HCT116 (cell line): ENCODE measurements around the gene ST3GAL3. TPM values are rescaled to one million over a fixed set of nuclear protein-coding genes. Genes with fewer than 3 reads are reported as not detected.

Source experiments
- ATAC-seq: fragments of 200-7000 bp; cut with Tn5 transposase; 2 replicates; pipeline ENCODE4 v1.9.1; 2020; ENCODE audit warnings: mild to moderate bottlenecking, moderate library complexity
- BruUV-seq: library from RNA; stranded (reverse); fragments of 400-500 nt; replicated peaks from 2 replicates; lab custom pipeline; 2021; lab: Mats Ljungman, UMichigan
- CTCF ChIA-PET: fragments of 300-600 bp; sonication (Branson Sonifier 250); formaldehyde crosslinking; loops from one replicate; lab custom pipeline; 2021; ENCODE audit warnings: antibody characterized with exemption; lab: Charles Lee
- POLR2A ChIA-PET: fragments of 300-600, 350-600 bp; sonication (Branson Sonifier 250); formaldehyde crosslinking; loops from one replicate; lab custom pipeline; 2021; ENCODE audit warnings: antibody characterized with exemption; lab: Charles Lee
- RAD21 ChIA-PET, 2 experiments: fragments of 300-600 bp; sonication (Branson Sonifier 250); formaldehyde crosslinking; loops; one replicate each; lab custom pipeline; 2023; ENCODE audit warnings: low total read pairs in 2 of 2; ENCODE audit not compliant: uncharacterized antibody in 2 of 2, unreplicated experiment in 2 of 2, low non-redundant PET in 1 of 2; lab: Charles Lee
- DNase-seq: peaks from one replicate; pipeline ENCODE4 v3.0.0-alpha.2; 2010; ENCODE audit warnings: low read depth, low spot score
- H2AFZ ChIP-seq: fragments of 200-600 bp; shearing (Covaris generic), sonication (generic); 2 replicates; pipeline ENCODE4 v1.6.1; 2017; ENCODE audit warnings: low read depth, mixed run types, mixed read lengths, antibody characterized with exemption, low read length; ENCODE audit not compliant: poor library complexity, severe bottlenecking
- H3K27ac ChIP-seq: 2 replicates; pipeline ENCODE4 v1.5.1; 2012; ENCODE audit warnings: low read depth, low read length
- H3K27me3 ChIP-seq: fragments of 200-600 bp; sonication (generic); 2 replicates; pipeline ENCODE4 v1.6.1; 2016; ENCODE audit warnings: mixed run types, low read length, mixed read lengths; ENCODE audit not compliant: insufficient read depth
- H3K36me3 ChIP-seq, 2 experiments: fragments of 200-500 bp in 1 of 2; fragments of 200-600 bp in 1 of 2; sonication (Bioruptor generic) in 1 of 2; sonication (generic) in 1 of 2; 2 replicates each; pipeline versions ENCODE4 v1.5.1 to v1.6.1; 2014 to 2016; ENCODE audit warnings: low read length in 2 of 2, inconsistent platforms in 1 of 2, mixed read lengths in 1 of 2, mixed run types in 1 of 2; ENCODE audit not compliant: insufficient read depth in 2 of 2, control insufficient read depth in 1 of 2
- H3K4me1 ChIP-seq, 2 experiments: fragments of 200-600 bp in 1 of 2; sonication (generic) in 1 of 2; 2 replicates each; pipeline versions ENCODE4 v1.5.1 to v1.6.1; 2012 to 2017; ENCODE audit warnings: low read length in 2 of 2, inconsistent platforms in 1 of 2, mild to moderate bottlenecking in 1 of 2, mixed read lengths in 1 of 2, mixed run types in 1 of 2, moderate library complexity in 1 of 2; ENCODE audit not compliant: insufficient read depth in 2 of 2, control insufficient read depth in 1 of 2
- H3K4me2 ChIP-seq: fragments of 200-600 bp; sonication (generic); 2 replicates; pipeline ENCODE4 v1.6.1; 2017; ENCODE audit warnings: mixed run types, low read length, mixed read lengths
- H3K4me3 ChIP-seq, 2 experiments: fragments of 200-600 bp in 1 of 2; sonication (generic) in 1 of 2; replicated peaks in 1 of 2; 2 replicates each; pipeline ENCODE4 v1.5.1; 2011 to 2016; ENCODE audit warnings: low read length in 2 of 2, control low read depth in 1 of 2, low read depth in 1 of 2, mild to moderate bottlenecking in 1 of 2, mixed read lengths in 1 of 2, mixed run types in 1 of 2
- H3K79me2 ChIP-seq: fragments of 200-600 bp; sonication (generic); 2 replicates; pipeline ENCODE4 v1.6.1; 2017; ENCODE audit warnings: mild to moderate bottlenecking, mixed run types, low read length, moderate library complexity, mixed read lengths; ENCODE audit not compliant: insufficient read depth
- H3K9ac ChIP-seq: fragments of 200-600 bp; sonication (generic); 2 replicates; pipeline ENCODE4 v1.6.1; 2016; ENCODE audit warnings: low read length, mixed read lengths
- H3K9me2 ChIP-seq: fragments of 200-600 bp; sonication (generic), shearing (Covaris generic); 2 replicates; pipeline ENCODE4 v1.6.1; 2017; ENCODE audit warnings: mixed run types, mild to moderate bottlenecking, moderate library complexity; ENCODE audit not compliant: insufficient read depth
- H3K9me3 ChIP-seq, 2 experiments: fragments of 200-500 bp in 1 of 2; fragments of 200-600 bp in 1 of 2; sonication (Bioruptor generic) in 1 of 2; sonication (generic) in 1 of 2; 2 replicates each; pipeline ENCODE4 v1.6.1; 2014 to 2017; ENCODE audit warnings: low read length in 2 of 2, mixed read lengths in 2 of 2, inconsistent platforms in 1 of 2, low read depth in 1 of 2, mild to moderate bottlenecking in 1 of 2, mixed run types in 1 of 2, moderate library complexity in 1 of 2; ENCODE audit not compliant: control insufficient read depth in 1 of 2, insufficient read depth in 1 of 2
- H4K20me1 ChIP-seq: fragments of 200-600 bp; sonication (generic), shearing (Covaris generic); 2 replicates; pipeline ENCODE4 v1.6.1; 2017; ENCODE audit warnings: mixed run types, mild to moderate bottlenecking, moderate library complexity; ENCODE audit not compliant: insufficient read depth
- ATF3 ChIP-seq: IDR thresholded peaks from 2 replicates; pipeline ENCODE4 v1.6.1; 2012
- CBX3 ChIP-seq: IDR thresholded peaks from 2 replicates; pipeline ENCODE4 v1.6.1; 2012; ENCODE audit warnings: low read depth
- CEBPB ChIP-seq: IDR thresholded peaks from 2 replicates; pipeline ENCODE4 v1.6.1; 2012; ENCODE audit warnings: low read depth
- ELF1 ChIP-seq: IDR thresholded peaks from 2 replicates; pipeline ENCODE4 v1.6.1; 2012; ENCODE audit warnings: low read depth, borderline replicate concordance
- EZH2phosphoT487 ChIP-seq: fragments of 200-600 bp; IDR thresholded peaks from 2 replicates; pipeline ENCODE4 v1.6.1; 2018; ENCODE audit warnings: antibody characterized with exemption, borderline replicate concordance
- POLR2A ChIP-seq: IDR thresholded peaks from 2 replicates; pipeline ENCODE4 v1.7.0; 2011; ENCODE audit warnings: borderline replicate concordance; ENCODE audit not compliant: insufficient read depth, insufficient read length; ENCODE audit errors: extremely low read depth
- REST ChIP-seq: IDR thresholded peaks from 2 replicates; pipeline ENCODE4 v1.6.1; 2012; ENCODE audit warnings: low read depth
- TCF7L2 ChIP-seq: IDR thresholded peaks from 2 replicates; pipeline ENCODE4 v1.7.0; 2011; ENCODE audit warnings: borderline replicate concordance, inconsistent platforms; ENCODE audit not compliant: insufficient read depth, insufficient read length; ENCODE audit errors: extremely low read depth
- ZFX ChIP-seq: fragments of 450-650 bp; IDR thresholded peaks from 2 replicates; pipeline ENCODE4 v1.6.1; 2017
- intact Hi-C: fragments of 100-400 bp; cut with micrococcal nuclease; formaldehyde crosslinking; loops from 2 replicates; pipeline ENCODE4 v1.10.0; 2022
- total RNA-seq: library from RNA; stranded (reverse); gene quantifications from one replicate; pipeline ENCODE4 v1.2.1, GENCODE V29; 2021; ENCODE audit not compliant: unreplicated experiment

The ST3GAL3 gene
- total RNA-seq, 1 experiment from 2014 or later: 7.2 TPM

DNA sequence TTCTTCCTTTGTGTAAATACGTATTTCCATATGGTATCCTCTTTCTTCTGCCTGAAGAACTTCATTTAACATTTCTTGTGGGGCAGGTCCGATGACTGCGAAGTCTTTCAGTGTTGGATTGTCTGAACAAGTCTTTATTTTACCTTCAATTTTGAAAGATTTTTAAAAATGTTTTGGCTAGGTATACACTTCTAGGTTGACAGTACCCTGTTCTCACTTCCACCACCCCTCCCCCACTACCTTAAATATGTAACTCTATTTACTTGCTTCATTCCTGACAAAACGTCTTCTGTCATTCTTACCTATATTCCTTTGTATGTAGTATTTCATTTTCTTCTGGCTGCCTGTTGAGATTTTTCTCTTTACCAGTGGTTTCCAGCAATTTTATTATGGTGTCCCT, 140.5 kb downstream of the ST3GAL3 start:
- no TSS peak for BruUV-seq
- Histone ChIP-seq H3K9me3 (no peaks in the 10 kb centered on the region), H3K4me2 (no peak overlapping the region), H3K9me2 (no peaks in the 10 kb centered on the region), H3K4me3 (no peak overlapping the region), H3K9ac (no peak overlapping the region), H3K36me3 (no peaks in the 10 kb centered on the region), H4K20me1 (no peaks in the 10 kb centered on the region), H3K27ac (no peak overlapping the region), H3K27me3 (no peaks in the 10 kb centered on the region), H3K4me1 (peaks cover 3 to 10% of the 10 kb centered on the region in 2 experiments), H3K79me2 (no peaks in the 10 kb centered on the region), H2AFZ (no peak overlapping the region)
- ChIA-PET POLR2A (no interaction called here), CTCF (interaction anchor here (0.7 kb wide), 1 partner anchor 82 kb away, joined by 4 read pairs; no protein-coding TSS in a partner anchor), RAD21 (no interaction called here)
- TF ChIP-seq REST (no peak), ATF3 (no peak), EZH2phosphoT487 (no peak), CBX3 (no peak), POLR2A (no peak), CEBPB (no peak), TCF7L2 (no peak), ZFX (no peak), ELF1 (no peak)
- DNase-seq (no peak), ATAC-seq (no peak)
- intact Hi-C loops: no loop called here
